ENCODE measurements around the gene RBL2. TPM values are rescaled to one million over a fixed set of nuclear protein-coding genes. Genes with fewer than 3 reads are reported as not detected.

Gene RBL2
- total RNA-seq, 1 donor from 2014 or later: 59.2 TPM

GRCh38 chr16:53489755-53490154 is 55.5 kb downstream of the RBL2 start:
- Mint-ChIP-seq H3K9me3 (peaks cover 16% of the 10 kb centered on the region), H3K27ac (no peak overlapping the region), H3K36me3 (peaks cover 62% of the 10 kb centered on the region), H3K27me3 (ENCODE audit: low read depth) (no peaks in the 10 kb centered on the region), H3K4me1 (no peaks in the 10 kb centered on the region), H3K4me3 (no peak overlapping the region)
- no peak for TF ChIP-seq CTCF (IDR thresholded peaks at IDR 0.05; ENCODE audit: unreplicated experiment)
- DNase-seq (ENCODE audit: low spot score in 2 of 2, unreplicated experiment in 2 of 2): no peak

DNA sequence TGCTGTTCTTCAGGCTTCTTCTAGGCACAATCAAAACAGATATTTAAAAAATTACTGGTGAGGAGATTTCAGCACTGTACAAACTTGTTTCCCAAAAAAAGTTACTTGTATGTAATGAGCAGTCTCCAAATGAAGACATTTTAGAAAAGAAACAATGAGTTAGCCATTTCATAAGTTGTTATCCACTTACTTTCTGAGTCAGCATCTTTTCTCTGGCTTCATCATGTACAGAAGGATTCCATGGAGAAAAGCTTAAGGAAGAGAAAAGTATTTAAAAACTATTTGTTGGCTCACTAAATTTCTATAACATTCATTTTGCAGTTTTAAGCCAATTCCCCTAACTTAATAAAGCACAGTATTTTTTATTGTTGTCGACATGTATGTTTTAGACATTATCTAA is 58.2 kb downstream of the RBL2 start:
- TF ChIP-seq CTCF (IDR thresholded peaks at IDR 0.05; ENCODE audit: unreplicated experiment): no peak
- peaks cover 51% of the 10 kb centered on the region for H3K36me3 Mint-ChIP-seq

DNA sequence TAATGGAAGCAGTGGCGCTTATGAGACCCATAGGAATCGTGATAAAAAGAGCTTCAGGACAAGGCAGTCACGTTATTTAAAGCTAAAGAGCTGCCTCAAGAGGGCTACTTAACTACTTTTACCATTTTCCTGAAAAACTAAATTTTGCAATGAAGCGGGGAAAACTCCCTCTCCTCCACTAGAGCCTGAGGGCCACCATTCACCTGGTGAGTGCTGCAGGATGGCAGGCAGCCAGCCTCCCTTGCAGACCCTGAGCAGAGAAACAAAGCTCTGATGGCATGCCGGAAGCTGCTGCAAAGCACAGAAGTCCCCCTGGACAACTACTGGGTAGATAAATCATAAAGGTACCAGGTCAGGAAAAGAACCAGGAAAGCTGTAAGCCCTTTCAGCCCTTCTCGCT is 60.4 kb downstream of the RBL2 start:
- Mint-ChIP-seq H3K9me3 (no peaks in the 10 kb centered on the region), H3K27ac (no peak overlapping the region), H3K4me1 (peaks cover 3% of the 10 kb centered on the region), H3K4me3 (no peak overlapping the region), H3K27me3 (ENCODE audit: low read depth) (no peaks in the 10 kb centered on the region), H3K36me3 (peaks cover 53% of the 10 kb centered on the region)
- DNase-seq (ENCODE audit: low spot score in 2 of 2, unreplicated experiment in 2 of 2): no peak
- no peak for TF ChIP-seq CTCF (IDR thresholded peaks at IDR 0.05; ENCODE audit: unreplicated experiment)

More for the DNA sequence above, 58.2 kb downstream of the RBL2 start:
- no peak overlapping the region for H3K27ac Mint-ChIP-seq
- no peaks in the 10 kb centered on the region for H3K4me1 Mint-ChIP-seq
- H3K27me3 Mint-ChIP-seq (ENCODE audit: low read depth): no peaks in the 10 kb centered on the region
- no peak for DNase-seq (ENCODE audit: low spot score in 2 of 2, unreplicated experiment in 2 of 2)
- H3K9me3 Mint-ChIP-seq: no peaks in the 10 kb centered on the region
- no peak overlapping the region for H3K4me3 Mint-ChIP-seq

DNA sequence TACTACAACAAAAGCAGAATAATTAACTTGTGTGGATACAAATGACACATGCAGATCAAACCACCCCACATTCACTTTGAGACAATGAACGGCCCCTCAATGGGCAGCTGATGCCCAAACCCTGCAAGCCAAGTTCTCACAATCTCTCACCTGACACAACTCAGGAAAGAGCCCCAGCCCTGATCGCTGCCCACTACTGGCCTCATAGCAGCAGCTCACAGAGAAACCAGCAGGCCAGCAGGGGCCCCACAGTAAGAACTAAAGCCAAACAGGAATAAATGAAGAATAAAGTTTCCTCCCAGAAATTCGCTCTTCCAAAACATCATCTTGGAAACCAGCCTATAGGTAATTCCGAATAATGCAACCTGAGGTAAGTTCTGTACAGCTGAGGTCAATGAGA is 61.1 kb downstream of the RBL2 start:
- H3K27ac Mint-ChIP-seq: peak overlapping the region; percentile 11
- H3K4me3 Mint-ChIP-seq: no peak overlapping the region
- no peak for DNase-seq (ENCODE audit: low spot score in 2 of 2, unreplicated experiment in 2 of 2)
- TF ChIP-seq CTCF (IDR thresholded peaks at IDR 0.05; ENCODE audit: unreplicated experiment): no peak
- H3K9me3 Mint-ChIP-seq: no peaks in the 10 kb centered on the region
- H3K4me1 Mint-ChIP-seq: peaks cover 8% of the 10 kb centered on the region
- H3K27me3 Mint-ChIP-seq (ENCODE audit: low read depth): no peaks in the 10 kb centered on the region
- peaks cover 50% of the 10 kb centered on the region for H3K36me3 Mint-ChIP-seq

- Mint-ChIP-seq H3K27me3 (ENCODE audit: low read depth) (no peaks in the 10 kb centered on the region), H3K4me3 (no peak overlapping the region), H3K36me3 (peaks cover 32% of the 10 kb centered on the region), H3K9me3 (no peaks in the 10 kb centered on the region), H3K4me1 (peaks cover 28% of the 10 kb centered on the region), H3K27ac (no peak overlapping the region)
- TF ChIP-seq CTCF (IDR thresholded peaks at IDR 0.05; ENCODE audit: unreplicated experiment): no peak
- no peak for DNase-seq (ENCODE audit: low spot score in 2 of 2, unreplicated experiment in 2 of 2)
These were observed 64.7 kb downstream of the RBL2 start for GRCh38 chr16:53498984-53499383.

Data from mesothelial cell of epicardium (in vitro differentiated cells).